ENCODE data around the gene ALDH1A3. TPM values are rescaled to one million over a fixed set of nuclear protein-coding genes. Genes with fewer than 3 reads are reported as not detected.

ALDH1A3 gene
- total RNA-seq, 2 donors from 2014 or later: 240 to 347 TPM

DNA sequence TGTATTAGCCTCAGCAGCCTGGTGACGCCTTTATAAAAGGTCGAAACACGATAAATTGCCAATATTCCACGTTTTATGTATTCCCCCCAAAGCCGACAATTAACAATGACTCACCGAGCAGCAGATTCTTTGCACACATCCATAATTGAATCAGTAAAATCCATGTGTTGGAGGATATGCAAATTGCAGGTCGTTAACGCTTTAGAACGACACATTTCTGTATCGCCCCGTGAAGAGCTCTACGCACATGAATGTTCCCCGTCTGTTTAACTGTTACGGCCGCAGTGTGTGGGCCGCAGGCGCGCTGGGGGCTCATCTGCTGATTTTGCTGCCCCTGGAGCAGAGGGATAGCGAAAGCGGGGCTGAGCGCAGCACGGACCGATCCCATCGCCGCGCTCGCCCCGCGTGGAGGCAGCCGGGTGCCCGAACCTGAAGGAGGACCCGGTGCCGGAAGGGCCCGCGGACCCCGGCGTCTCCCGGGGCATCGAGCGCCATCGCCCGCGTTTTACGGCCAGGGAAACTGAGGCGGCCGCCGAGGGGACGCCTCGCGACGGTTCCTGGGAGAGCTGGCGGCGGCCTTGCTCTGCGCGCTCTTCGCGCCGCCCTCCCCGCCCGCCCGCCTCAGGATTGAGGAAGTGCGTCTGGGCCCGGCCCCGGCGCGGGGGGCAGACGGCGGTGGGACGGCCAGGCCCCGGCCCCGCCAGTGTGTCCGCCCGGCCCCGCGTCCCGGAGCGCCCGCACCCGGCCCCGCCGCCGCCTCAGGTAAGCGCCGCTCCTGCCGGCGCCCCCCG, 39.3 kb downstream of the ALDH1A3 start, which contains the start of gene LRRK1:
Gene LRRK1 (plus strand): TSS at position 668 of the 791 bp plus-strand sequence. CDS start 5,276 bp downstream, outside the sequence.
- Histone ChIP-seq H3K9me3 (no peaks in the 10 kb centered on the region), H3K27me3 (replicated peaks; ENCODE audit: insufficient read depth) (no peaks in the 10 kb centered on the region), H3K27ac (peak within 1 kb of the TSS; percentile 82 to 86), H3K36me3 (no peaks in the 10 kb centered on the region), H3K4me3 (peak within 1 kb of the TSS; percentile 63 to 70), H3K4me1 (replicated peaks) (peaks cover 11% of the 10 kb centered on the region)
- intact Hi-C loops (cut with DNase I): loop anchor here (1.0 to 5.0 kb wide), 3 partner anchors 88 to 348 kb away; no protein-coding TSS in a partner anchor
- no peak for DNase-seq (ENCODE audit: low spot score)
- TF ChIP-seq POLR2A (IDR thresholded peaks at IDR 0.05): peak; percentile 31
- TF ChIP-seq, protein P1, sequence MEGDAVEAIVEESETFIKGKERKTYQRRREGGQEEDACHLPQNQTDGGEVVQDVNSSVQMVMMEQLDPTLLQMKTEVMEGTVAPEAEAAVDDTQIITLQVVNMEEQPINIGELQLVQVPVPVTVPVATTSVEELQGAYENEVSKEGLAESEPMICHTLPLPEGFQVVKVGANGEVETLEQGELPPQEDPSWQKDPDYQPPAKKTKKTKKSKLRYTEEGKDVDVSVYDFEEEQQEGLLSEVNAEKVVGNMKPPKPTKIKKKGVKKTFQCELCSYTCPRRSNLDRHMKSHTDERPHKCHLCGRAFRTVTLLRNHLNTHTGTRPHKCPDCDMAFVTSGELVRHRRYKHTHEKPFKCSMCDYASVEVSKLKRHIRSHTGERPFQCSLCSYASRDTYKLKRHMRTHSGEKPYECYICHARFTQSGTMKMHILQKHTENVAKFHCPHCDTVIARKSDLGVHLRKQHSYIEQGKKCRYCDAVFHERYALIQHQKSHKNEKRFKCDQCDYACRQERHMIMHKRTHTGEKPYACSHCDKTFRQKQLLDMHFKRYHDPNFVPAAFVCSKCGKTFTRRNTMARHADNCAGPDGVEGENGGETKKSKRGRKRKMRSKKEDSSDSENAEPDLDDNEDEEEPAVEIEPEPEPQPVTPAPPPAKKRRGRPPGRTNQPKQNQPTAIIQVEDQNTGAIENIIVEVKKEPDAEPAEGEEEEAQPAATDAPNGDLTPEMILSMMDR (IDR thresholded peaks at IDR 0.05): no peak
- WGBS: under 1% methylated on average over 82 of the region's 87 CpGs

DNA sequence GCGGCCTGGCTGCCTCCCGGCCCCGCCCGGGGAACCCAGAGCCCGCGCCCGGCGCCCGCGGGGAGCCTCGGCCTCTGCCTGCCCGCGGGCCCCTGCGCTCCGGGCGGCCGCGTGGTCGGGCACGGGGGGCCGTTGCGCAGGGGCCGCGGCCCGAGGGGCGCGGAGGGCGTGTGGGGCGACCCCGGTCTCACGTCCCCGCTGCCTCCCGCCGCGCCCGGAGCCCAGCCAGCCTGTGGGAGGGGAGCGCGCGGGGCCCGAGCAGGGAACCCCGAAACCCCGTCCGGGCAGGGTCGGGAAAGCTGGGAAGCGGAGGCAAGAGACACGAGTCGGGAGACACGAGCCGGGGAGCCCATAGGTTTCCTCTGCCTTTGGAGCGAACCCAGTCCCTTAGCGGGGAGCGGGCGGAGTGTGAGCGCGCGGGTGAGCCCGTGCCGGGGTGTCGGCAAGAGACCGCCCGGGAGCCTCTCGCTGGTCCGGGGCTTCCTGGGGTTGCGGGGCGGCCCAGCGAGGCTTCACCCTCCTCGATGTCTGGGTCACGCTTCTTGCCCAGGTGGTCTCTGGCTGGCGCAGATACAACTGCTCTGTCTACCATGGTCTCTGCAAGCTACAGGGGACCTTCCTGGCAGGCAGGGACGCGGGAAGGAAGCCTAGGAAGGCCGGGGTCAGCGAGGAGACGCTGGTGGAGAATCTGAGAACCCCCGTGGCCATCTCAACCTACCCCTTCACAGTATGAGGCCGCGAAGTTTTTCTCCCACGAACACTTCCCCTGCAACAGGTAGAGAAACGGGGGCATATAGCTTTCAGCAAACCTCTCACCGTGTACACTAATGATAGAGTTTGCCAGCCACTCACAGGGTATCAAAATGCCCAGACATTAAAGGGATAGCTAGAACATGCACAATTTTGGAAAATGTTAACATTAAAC, 40.1 kb downstream of the ALDH1A3 start:
- DNase-seq (ENCODE audit: low spot score): no peak
- TF ChIP-seq POLR2A (IDR thresholded peaks at IDR 0.05) (no peak), POLR2AphosphoS5 (IDR thresholded peaks at IDR 0.05) (no peak)
- TF ChIP-seq, protein P1 (IDR thresholded peaks at IDR 0.05): no peak
- Histone ChIP-seq H3K4me3 (peak overlapping the region; percentile 63 to 70), H3K9me3 (no peaks in the 10 kb centered on the region), H3K27ac (peak overlapping the region; percentile 82 to 86), H3K27me3 (replicated peaks; ENCODE audit: insufficient read depth) (no peaks in the 10 kb centered on the region), H3K4me1 (replicated peaks) (peaks cover 11% of the 10 kb centered on the region), H3K36me3 (no peaks in the 10 kb centered on the region)
- intact Hi-C loops (cut with DNase I): loop anchor here (5.0 kb wide), 2 partner anchors 292 to 348 kb away; no protein-coding TSS in a partner anchor
- 15% methylated on average over 33 of the region's 80 CpGs for WGBS

DNA sequence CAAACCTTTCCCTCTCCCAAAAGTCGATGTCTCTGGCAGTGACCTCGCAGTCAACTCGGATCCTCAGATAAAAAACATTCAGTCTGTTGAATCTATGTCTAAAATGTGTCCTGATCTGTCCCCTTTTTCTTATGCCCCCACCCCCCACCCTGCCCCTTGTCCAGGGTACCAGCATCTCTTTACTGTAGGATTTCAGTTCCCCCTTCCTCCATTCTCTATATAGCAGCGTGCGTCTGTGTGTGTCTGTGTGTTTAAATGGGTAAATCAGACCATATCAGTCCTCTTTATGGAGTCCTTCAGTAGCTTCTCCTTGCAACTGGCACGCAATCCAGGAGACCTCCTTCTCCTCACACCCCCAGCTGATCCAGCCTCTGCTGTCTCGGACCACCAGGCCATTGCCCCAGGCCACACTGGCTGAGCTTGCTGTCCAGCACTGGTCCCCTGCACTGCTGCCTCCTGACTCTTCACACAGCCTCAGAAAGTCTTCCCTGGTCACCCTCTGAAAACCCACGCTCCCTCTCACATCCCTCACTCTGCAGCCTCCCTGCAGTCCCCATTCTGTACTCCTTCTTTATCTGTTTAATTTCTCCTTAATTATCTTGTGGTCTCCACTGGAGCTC, 41.0 kb downstream of the ALDH1A3 start:
- no peak for DNase-seq (ENCODE audit: low spot score)
- no peak for TF ChIP-seq POLR2AphosphoS5 (IDR thresholded peaks at IDR 0.05)
- TF ChIP-seq, protein P1 (IDR thresholded peaks at IDR 0.05): no peak
- no peak for TF ChIP-seq POLR2A (IDR thresholded peaks at IDR 0.05)
- no peak overlapping the region for H3K4me3 ChIP-seq
- H3K27me3 ChIP-seq (replicated peaks; ENCODE audit: insufficient read depth): no peaks in the 10 kb centered on the region
- peaks cover 11% of the 10 kb centered on the region for H3K4me1 ChIP-seq (replicated peaks)
- no peaks in the 10 kb centered on the region for H3K9me3 ChIP-seq
- H3K27ac ChIP-seq: peak overlapping the region in 1 of 2 donors; percentile 86
- intact Hi-C loops (cut with DNase I): no loop called here
- 88% methylated on average over 8 of the region's 8 CpGs for whole genome bisulfite sequencing
- no peaks in the 10 kb centered on the region for H3K36me3 ChIP-seq

DNA sequence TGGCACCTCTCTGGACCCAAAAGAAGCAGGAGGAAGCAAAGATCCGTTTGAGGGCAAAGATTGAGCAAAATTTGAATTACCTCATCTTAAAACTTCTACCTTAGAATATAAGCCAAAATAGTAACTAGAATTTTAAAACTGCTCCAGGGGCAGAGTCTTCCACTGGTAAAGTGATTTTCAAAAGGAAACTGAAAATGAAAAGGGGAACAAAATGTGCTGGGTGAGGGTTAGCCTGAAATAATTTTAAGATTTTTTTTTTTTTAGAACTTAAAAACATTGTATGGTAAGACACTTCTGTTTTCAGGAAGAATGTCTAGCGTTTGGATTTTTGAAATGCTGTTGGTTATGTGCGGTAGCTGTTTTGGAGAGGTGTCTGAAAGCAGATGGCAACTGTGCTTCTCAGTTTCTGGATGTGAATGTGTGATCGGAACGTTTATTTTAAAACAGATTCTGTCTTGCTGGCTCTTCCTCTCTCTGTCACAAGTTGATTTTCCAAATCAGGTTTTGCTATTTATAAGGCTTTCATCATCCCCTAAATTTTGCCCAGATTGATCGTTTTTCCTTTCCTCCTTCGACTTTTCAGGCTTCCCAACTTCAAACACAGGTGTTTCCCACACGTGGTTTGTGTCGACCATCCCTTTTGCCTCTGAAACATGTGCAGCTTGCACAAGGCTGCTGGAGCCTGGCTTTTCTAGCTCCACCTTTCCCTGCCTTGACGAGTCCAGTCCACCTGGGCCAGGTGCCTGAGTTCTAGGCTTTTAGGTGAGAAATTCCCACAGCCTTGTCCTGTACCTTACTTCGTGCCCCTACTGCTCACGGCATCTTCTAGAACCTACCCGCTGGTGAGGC, 42.8 kb downstream of the ALDH1A3 start:
- intact Hi-C loops (cut with DNase I): no loop called here
- Histone ChIP-seq H3K27me3 (replicated peaks; ENCODE audit: insufficient read depth) (no peaks in the 10 kb centered on the region), H3K9me3 (no peaks in the 10 kb centered on the region), H3K4me3 (no peak overlapping the region), H3K36me3 (no peaks in the 10 kb centered on the region), H3K4me1 (replicated peaks) (peaks cover 3% of the 10 kb centered on the region), H3K27ac (peak overlapping the region in 1 of 2 donors; percentile 19)
- 70% methylated on average over 13 of the region's 13 CpGs for WGBS
- no peak for DNase-seq (ENCODE audit: low spot score)
- TF ChIP-seq, protein P1 (IDR thresholded peaks at IDR 0.05): no peak
- TF ChIP-seq POLR2AphosphoS5 (IDR thresholded peaks at IDR 0.05) (no peak), POLR2A (IDR thresholded peaks at IDR 0.05) (no peak)

Measured in prostate gland (tissue), 2 donors.